ENCODE measurements around the gene ERBB3.

DNA sequence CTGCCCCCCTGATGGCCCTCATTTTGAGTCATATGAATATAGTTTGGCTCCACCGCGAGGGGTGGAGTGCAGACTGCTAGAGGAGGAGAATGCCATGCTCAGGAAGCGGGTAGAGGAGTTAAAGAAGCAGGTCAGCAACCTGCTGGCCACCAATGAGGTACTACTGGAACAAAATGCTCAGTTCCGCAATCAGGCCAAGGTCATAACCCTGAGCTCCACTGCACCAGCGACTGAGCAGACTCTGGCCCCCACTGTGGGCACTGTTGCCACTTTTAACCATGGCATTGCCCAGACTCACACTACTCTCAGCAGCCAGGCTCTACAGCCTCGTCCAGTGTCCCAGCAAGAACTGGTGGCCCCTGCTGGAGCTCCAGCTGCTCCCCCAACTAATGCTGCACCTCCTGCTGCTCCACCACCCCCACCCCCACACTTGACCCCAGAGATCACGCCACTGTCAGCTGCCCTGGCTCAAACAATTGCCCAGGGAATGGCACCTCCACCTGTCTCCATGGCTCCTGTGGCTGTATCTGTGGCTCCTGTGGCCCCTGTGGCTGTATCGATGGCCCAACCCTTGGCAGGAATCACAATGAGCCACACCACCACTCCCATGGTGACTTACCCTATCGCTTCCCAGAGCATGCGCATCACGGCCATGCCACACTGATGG lies 41.4 kb downstream of the ERBB3 start:
- TF ChIP-seq POLR2A (IDR thresholded peaks at IDR 0.05) (no peak), CTCF (IDR thresholded peaks at IDR 0.05) (no peak)

Data from stomach (tissue), 4 donors.